WTC11 (cell line): ENCODE results near the gene RNF212B. TPM values are rescaled to one million over a fixed set of nuclear protein-coding genes. Genes with fewer than 3 reads are reported as not detected.

ENCODE experiments used
- ATAC-seq: fragments of 200-7000 bp; cut with Tn5 transposase; 2 replicates; pipeline ENCODE4 v1.10.0; 2021; ENCODE audit warnings: mild to moderate bottlenecking, moderate library complexity
- CTCF ChIA-PET: fragments of 300-600 bp; sonication (Branson Sonifier 250); formaldehyde crosslinking; loops from one replicate; lab custom pipeline; 2021; ENCODE audit warnings: antibody characterized with exemption; lab: Charles Lee
- POLR2A ChIA-PET: fragments of 350-600 bp; sonication (Branson Sonifier 250); formaldehyde crosslinking; loops from one replicate; lab custom pipeline; 2021; ENCODE audit warnings: antibody characterized with exemption; lab: Charles Lee
- DNase-seq: peaks from one replicate; pipeline ENCODE4 v3.0.0; 2021; ENCODE audit warnings: low spot score
- H3K27ac Mint-ChIP-seq: 2 replicates; pipeline ENCODE4 v1.8.0; 2021; ENCODE audit warnings: mixed read lengths
- H3K27me3 Mint-ChIP-seq: 2 replicates; pipeline ENCODE4 v1.8.0; 2021; ENCODE audit warnings: low read depth, mild to moderate bottlenecking, moderate library complexity, mixed read lengths
- H3K36me3 Mint-ChIP-seq: 2 replicates; pipeline ENCODE4 v1.8.0; 2021; ENCODE audit warnings: mixed read lengths
- H3K4me1 Mint-ChIP-seq: 2 replicates; pipeline ENCODE4 v1.8.0; 2022; ENCODE audit warnings: mixed read lengths
- H3K4me3 Mint-ChIP-seq: 2 replicates; pipeline ENCODE4 v1.8.0; 2021; ENCODE audit warnings: mild to moderate bottlenecking, moderate library complexity, mixed read lengths
- H3K9me3 Mint-ChIP-seq: 2 replicates; pipeline ENCODE4 v1.8.0; 2021; ENCODE audit warnings: mixed read lengths
- AFF4 ChIP-seq: sonication (generic); formaldehyde crosslinking; IDR thresholded peaks from 2 replicates; pipeline ENCODE4 v1.8.1; 2023; ENCODE audit warnings: mild to moderate bottlenecking, missing genetic modification reagents, borderline replicate concordance
- E2F4 ChIP-seq: sonication (generic); formaldehyde crosslinking; IDR thresholded peaks from 2 replicates; pipeline ENCODE4 v1.8.1; 2022; ENCODE audit warnings: low read depth, mild to moderate bottlenecking, moderate library complexity, missing genetic modification reagents, borderline replicate concordance
- E2F5 ChIP-seq: sonication (generic); formaldehyde crosslinking; IDR thresholded peaks from 2 replicates; pipeline ENCODE4 v1.8.1; 2022; ENCODE audit warnings: mild to moderate bottlenecking, moderate library complexity, missing genetic modification reagents
- ETV6 ChIP-seq: sonication (generic); formaldehyde crosslinking; IDR thresholded peaks from 2 replicates; pipeline ENCODE4 v1.8.1; 2022; ENCODE audit warnings: mild to moderate bottlenecking, missing genetic modification reagents
- FOXK1 ChIP-seq: sonication (generic); formaldehyde crosslinking; IDR thresholded peaks from 2 replicates; pipeline ENCODE4 v1.8.0; 2022; ENCODE audit warnings: mild to moderate bottlenecking, moderate library complexity, missing genetic modification reagents
- GABPB1 ChIP-seq: sonication (generic); formaldehyde crosslinking; IDR thresholded peaks from 2 replicates; pipeline ENCODE4 v1.8.1; 2023; ENCODE audit warnings: mild to moderate bottlenecking, missing genetic modification reagents
- MAX ChIP-seq: sonication (generic); formaldehyde crosslinking; IDR thresholded peaks from 2 replicates; pipeline ENCODE4 v1.8.0; 2022; ENCODE audit warnings: mild to moderate bottlenecking, missing genetic modification reagents
- MYBL2 ChIP-seq: sonication (generic); formaldehyde crosslinking; IDR thresholded peaks from 2 replicates; pipeline ENCODE4 v1.8.1; 2023; ENCODE audit warnings: mild to moderate bottlenecking, moderate library complexity, missing genetic modification reagents
- NFE2L1 ChIP-seq: sonication (generic); formaldehyde crosslinking; IDR thresholded peaks from 2 replicates; pipeline ENCODE4 v1.8.1; 2023; ENCODE audit warnings: missing genetic modification reagents
- NFYB ChIP-seq: sonication (generic); formaldehyde crosslinking; conservative IDR thresholded peaks from 2 replicates; pipeline ENCODE4 v1.8.0; 2022; ENCODE audit warnings: low read depth, missing genetic modification reagents
- NR3C1 ChIP-seq: sonication (generic); formaldehyde crosslinking; conservative IDR thresholded peaks from 2 replicates; pipeline ENCODE4 v1.8.1; 2023; ENCODE audit warnings: low read depth, mild to moderate bottlenecking, missing genetic modification reagents
- PREB ChIP-seq: sonication (generic); formaldehyde crosslinking; IDR thresholded peaks from 2 replicates; pipeline ENCODE4 v1.8.1; 2022; ENCODE audit warnings: mild to moderate bottlenecking, missing genetic modification reagents, moderate library complexity, borderline replicate concordance
- SP1 ChIP-seq: sonication (generic); formaldehyde crosslinking; conservative IDR thresholded peaks from 2 replicates; pipeline ENCODE4 v1.8.1; 2022; ENCODE audit warnings: missing genetic modification reagents
- TEAD1 ChIP-seq: sonication (generic); formaldehyde crosslinking; IDR thresholded peaks from 2 replicates; pipeline ENCODE4 v1.8.0; 2022; ENCODE audit warnings: mild to moderate bottlenecking, missing genetic modification reagents
- USF2 ChIP-seq: sonication (generic); formaldehyde crosslinking; IDR thresholded peaks from 2 replicates; pipeline ENCODE4 v1.8.1; 2023; ENCODE audit warnings: mild to moderate bottlenecking, missing genetic modification reagents, moderate library complexity
- ZBTB43 ChIP-seq: sonication (generic); formaldehyde crosslinking; IDR thresholded peaks from 2 replicates; pipeline ENCODE4 v1.8.1; 2023; ENCODE audit warnings: mild to moderate bottlenecking, missing genetic modification reagents
- ZMAT4 ChIP-seq: fragments of 250-450 bp; sonication (Bioruptor Pico); IDR thresholded peaks from 2 replicates; pipeline ENCODE4 v1.9.0; 2021; ENCODE audit warnings: mild to moderate bottlenecking
- ZNF232 ChIP-seq: sonication (generic); formaldehyde crosslinking; IDR thresholded peaks from 2 replicates; pipeline ENCODE4 v1.8.0; 2022; ENCODE audit warnings: mild to moderate bottlenecking, missing genetic modification reagents
- ZNF263 ChIP-seq: sonication (generic); formaldehyde crosslinking; IDR thresholded peaks from 2 replicates; pipeline ENCODE4 v1.8.1; 2022; ENCODE audit warnings: low read depth, mild to moderate bottlenecking, moderate library complexity, missing genetic modification reagents
- ZNF532 ChIP-seq: fragments of 250-450 bp; sonication (Bioruptor Pico); IDR thresholded peaks from 2 replicates; pipeline ENCODE4 v1.9.0; 2021; ENCODE audit warnings: mild to moderate bottlenecking, borderline replicate concordance
- total RNA-seq: library from RNA; stranded (reverse); gene quantifications from 3 replicates; pipeline ENCODE4 v1.2.3, GENCODE V29; 2021

The RNF212B gene
- total RNA-seq, 1 experiment from 2014 or later, result 0.46 TPM

- POLR2A ChIA-PET, result interaction anchor here (0.6 to 2.7 kb wide), 18 partner anchors 8 to 314 kb away, joined by 3 to 32 read pairs (median 4); partner anchors contain the start of genes ACIN1, BCL2L2, C14orf119 and HOMEZ
- H3K4me1 Mint-ChIP-seq, result peaks cover 26% of the 10 kb centered on the region
- peak within 1 kb of the TSS; percentile 96 for H3K4me3 Mint-ChIP-seq
- H3K27me3 Mint-ChIP-seq, result no peaks in the 10 kb centered on the region
- peaks cover 43% of the 10 kb centered on the region for H3K36me3 Mint-ChIP-seq
- ATAC-seq, result peak; percentile 93
- CTCF ChIA-PET, result interaction anchor here (0.5 to 4.5 kb wide), 33 partner anchors 14 to 407 kb away, joined by 3 to 39 read pairs (median 5); partner anchors contain the start of genes ACIN1, BCL2L2, C14orf119 and CEBPE
- H3K9me3 Mint-ChIP-seq, result no peaks in the 10 kb centered on the region
- DNase-seq, result peak; percentile 98
- H3K27ac Mint-ChIP-seq, result peak within 1 kb of the TSS; percentile 99
- TF ChIP-seq FOXK1, result peak; percentile 73
- no peak for TF ChIP-seq E2F4 (CRISPR knock-in tag)
- TF ChIP-seq ZNF232 (CRISPR knock-in tag), result peak; percentile 68; the same call in 1 of the 2 replicates
- TF ChIP-seq ZMAT4 (CRISPR knock-in tag), result peak; percentile 9; the same call in 1 of the 2 replicates
- TF ChIP-seq NFYB (CRISPR knock-in tag), result peak; percentile 97
- peak; percentile 85 for TF ChIP-seq MAX (CRISPR knock-in tag)
- peak; percentile 95 for TF ChIP-seq USF2 (CRISPR knock-in tag)
- TF ChIP-seq AFF4, result no peak
- no peak for TF ChIP-seq ZBTB43
- no peak for TF ChIP-seq E2F5 (CRISPR knock-in tag)
- TF ChIP-seq PREB (CRISPR knock-in tag), result peak; percentile 88; the same call in 1 of the 2 replicates
- no peak for TF ChIP-seq ZNF263 (CRISPR knock-in tag)
- no peak for TF ChIP-seq ZNF532
- TF ChIP-seq MYBL2 (CRISPR knock-in tag), result peak; percentile 60; the same call in 1 of the 2 replicates
- TF ChIP-seq ETV6 (CRISPR knock-in tag), result 0 out of 2 replicates have a peak, but pooled peaks have one; percentile 49
- peak; percentile 69 for TF ChIP-seq SP1
- TF ChIP-seq NR3C1, result no peak
- TF ChIP-seq GABPB1 (CRISPR knock-in tag), result peak; percentile 86
- 0 out of 2 replicates have a peak, but pooled peaks have one; percentile 27 for TF ChIP-seq NFE2L1 (CRISPR knock-in tag)
- 0 out of 2 replicates have a peak, but pooled peaks have one; percentile 27 for TF ChIP-seq TEAD1
These were observed 83.1 kb downstream of the RNF212B start, which contains the start of gene PABPN1 for GRCh38 chr14:23320584-23321571. PABPN1 (plus strand) TSS chr14:23321457; CDS start chr14:23321470, 13 bp downstream.
